Measurements from ENCODE around the gene NPC1.

- TF ChIP-seq, protein P1, sequence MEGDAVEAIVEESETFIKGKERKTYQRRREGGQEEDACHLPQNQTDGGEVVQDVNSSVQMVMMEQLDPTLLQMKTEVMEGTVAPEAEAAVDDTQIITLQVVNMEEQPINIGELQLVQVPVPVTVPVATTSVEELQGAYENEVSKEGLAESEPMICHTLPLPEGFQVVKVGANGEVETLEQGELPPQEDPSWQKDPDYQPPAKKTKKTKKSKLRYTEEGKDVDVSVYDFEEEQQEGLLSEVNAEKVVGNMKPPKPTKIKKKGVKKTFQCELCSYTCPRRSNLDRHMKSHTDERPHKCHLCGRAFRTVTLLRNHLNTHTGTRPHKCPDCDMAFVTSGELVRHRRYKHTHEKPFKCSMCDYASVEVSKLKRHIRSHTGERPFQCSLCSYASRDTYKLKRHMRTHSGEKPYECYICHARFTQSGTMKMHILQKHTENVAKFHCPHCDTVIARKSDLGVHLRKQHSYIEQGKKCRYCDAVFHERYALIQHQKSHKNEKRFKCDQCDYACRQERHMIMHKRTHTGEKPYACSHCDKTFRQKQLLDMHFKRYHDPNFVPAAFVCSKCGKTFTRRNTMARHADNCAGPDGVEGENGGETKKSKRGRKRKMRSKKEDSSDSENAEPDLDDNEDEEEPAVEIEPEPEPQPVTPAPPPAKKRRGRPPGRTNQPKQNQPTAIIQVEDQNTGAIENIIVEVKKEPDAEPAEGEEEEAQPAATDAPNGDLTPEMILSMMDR (IDR thresholded peaks at IDR 0.05; ENCODE audit: low read length), result no peak
- TF ChIP-seq EZH2 (IDR thresholded peaks at IDR 0.05; ENCODE audit: borderline replicate concordance, low read length), result no peak
Observed at GRCh38 chr18:23548719-23549118, 37.6 kb downstream of the NPC1 start.
